ENCODE results near the gene SERPINB6. TPM values are rescaled to one million over a fixed set of nuclear protein-coding genes. Genes with fewer than 3 reads are reported as not detected.

The SERPINB6 gene
- total and polyA plus RNA-seq, 9 of the 15 experiments (the other 6 are each of a cell fraction or from before 2014, with no cell fraction given): 86.6 to 211 (median 143) TPM

DNA sequence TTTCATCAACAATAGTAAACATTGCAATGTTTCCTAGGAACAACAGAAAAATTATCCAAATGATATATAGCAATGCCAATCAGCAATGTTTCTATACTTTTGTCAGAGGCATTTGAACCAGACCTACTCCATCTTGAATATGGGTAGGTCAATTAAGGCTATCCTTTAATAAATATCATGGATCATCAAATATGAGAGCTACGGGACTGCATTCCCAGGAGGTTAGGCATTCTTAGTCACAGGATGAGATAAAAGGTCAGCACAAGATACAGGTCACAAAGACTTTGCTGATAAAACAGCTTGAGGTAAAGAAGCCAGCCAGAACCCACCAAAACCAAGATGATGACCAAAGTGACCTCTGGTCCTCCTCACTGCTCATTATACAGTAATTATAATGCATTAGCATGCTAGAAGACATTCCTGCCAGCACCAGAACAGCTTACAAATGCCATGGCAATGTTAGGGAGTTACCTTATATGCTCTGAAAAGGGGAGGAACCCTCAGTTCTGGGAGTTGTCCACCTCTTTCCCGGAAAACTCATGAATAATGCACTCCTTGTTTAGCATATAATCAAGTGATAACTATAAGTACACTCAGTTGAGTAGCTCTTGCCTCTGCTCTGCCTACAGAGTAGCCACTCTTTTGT, 8.6 kb upstream of the SERPINB6 start (continued):
- TF ChIP-seq SIRT6 (IDR thresholded peaks at IDR 0.05; ENCODE audit: low read depth, low read length): no peak
- peak; percentile 97 for TF ChIP-seq PTRF (tag; IDR thresholded peaks at IDR 0.05)
- TF ChIP-seq EWSR1 (IDR thresholded peaks at IDR 0.05; ENCODE audit: borderline replicate concordance, low read depth, partially characterized antibody): no peak
- TF ChIP-seq ZNF77 (CRISPR knock-in tag; IDR thresholded peaks at IDR 0.05): no peak
- no peak for TF ChIP-seq NFYB (IDR thresholded peaks at IDR 0.05; ENCODE audit: extremely low read depth, insufficient read length)
- no peak for TF ChIP-seq SNIP1 (IDR thresholded peaks at IDR 0.05; ENCODE audit: low read depth)
- TF ChIP-seq LCOR (CRISPR knock-in tag; IDR thresholded peaks at IDR 0.05): no peak
- no peak for TF ChIP-seq CEBPG (CRISPR knock-in tag; IDR thresholded peaks at IDR 0.05)
- TF ChIP-seq CEBPG (tag; conservative IDR thresholded peaks at IDR 0.05 in 1 of 2, IDR thresholded peaks at IDR 0.05 in 1 of 2): no peak
- TF ChIP-seq ZBTB7A (IDR thresholded peaks at IDR 0.05; ENCODE audit: borderline replicate concordance, control insufficient read depth, low read depth, low read length): no peak
- TF ChIP-seq, protein P1, sequence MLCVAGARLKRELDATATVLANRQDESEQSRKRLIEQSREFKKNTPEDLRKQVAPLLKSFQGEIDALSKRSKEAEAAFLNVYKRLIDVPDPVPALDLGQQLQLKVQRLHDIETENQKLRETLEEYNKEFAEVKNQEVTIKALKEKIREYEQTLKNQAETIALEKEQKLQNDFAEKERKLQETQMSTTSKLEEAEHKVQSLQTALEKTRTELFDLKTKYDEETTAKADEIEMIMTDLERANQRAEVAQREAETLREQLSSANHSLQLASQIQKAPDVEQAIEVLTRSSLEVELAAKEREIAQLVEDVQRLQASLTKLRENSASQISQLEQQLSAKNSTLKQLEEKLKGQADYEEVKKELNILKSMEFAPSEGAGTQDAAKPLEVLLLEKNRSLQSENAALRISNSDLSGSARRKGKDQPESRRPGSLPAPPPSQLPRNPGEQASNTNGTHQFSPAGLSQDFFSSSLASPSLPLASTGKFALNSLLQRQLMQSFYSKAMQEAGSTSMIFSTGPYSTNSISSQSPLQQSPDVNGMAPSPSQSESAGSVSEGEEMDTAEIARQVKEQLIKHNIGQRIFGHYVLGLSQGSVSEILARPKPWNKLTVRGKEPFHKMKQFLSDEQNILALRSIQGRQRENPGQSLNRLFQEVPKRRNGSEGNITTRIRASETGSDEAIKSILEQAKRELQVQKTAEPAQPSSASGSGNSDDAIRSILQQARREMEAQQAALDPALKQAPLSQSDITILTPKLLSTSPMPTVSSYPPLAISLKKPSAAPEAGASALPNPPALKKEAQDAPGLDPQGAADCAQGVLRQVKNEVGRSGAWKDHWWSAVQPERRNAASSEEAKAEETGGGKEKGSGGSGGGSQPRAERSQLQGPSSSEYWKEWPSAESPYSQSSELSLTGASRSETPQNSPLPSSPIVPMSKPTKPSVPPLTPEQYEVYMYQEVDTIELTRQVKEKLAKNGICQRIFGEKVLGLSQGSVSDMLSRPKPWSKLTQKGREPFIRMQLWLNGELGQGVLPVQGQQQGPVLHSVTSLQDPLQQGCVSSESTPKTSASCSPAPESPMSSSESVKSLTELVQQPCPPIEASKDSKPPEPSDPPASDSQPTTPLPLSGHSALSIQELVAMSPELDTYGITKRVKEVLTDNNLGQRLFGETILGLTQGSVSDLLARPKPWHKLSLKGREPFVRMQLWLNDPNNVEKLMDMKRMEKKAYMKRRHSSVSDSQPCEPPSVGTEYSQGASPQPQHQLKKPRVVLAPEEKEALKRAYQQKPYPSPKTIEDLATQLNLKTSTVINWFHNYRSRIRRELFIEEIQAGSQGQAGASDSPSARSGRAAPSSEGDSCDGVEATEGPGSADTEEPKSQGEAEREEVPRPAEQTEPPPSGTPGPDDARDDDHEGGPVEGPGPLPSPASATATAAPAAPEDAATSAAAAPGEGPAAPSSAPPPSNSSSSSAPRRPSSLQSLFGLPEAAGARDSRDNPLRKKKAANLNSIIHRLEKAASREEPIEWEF (CRISPR knock-in tag; IDR thresholded peaks at IDR 0.05): peak; percentile 92; the same call in 1 of the 2 replicates
- no peak for TF ChIP-seq ZNF143 (CRISPR knock-in tag; IDR thresholded peaks at IDR 0.05)
- peak; percentile 61; the same call in 1 of the 2 replicates for TF ChIP-seq E2F3 (CRISPR knock-in tag; IDR thresholded peaks at IDR 0.05)
- no peak for TF ChIP-seq ADNP (tag; IDR thresholded peaks at IDR 0.05)
- TF ChIP-seq, protein P2, sequence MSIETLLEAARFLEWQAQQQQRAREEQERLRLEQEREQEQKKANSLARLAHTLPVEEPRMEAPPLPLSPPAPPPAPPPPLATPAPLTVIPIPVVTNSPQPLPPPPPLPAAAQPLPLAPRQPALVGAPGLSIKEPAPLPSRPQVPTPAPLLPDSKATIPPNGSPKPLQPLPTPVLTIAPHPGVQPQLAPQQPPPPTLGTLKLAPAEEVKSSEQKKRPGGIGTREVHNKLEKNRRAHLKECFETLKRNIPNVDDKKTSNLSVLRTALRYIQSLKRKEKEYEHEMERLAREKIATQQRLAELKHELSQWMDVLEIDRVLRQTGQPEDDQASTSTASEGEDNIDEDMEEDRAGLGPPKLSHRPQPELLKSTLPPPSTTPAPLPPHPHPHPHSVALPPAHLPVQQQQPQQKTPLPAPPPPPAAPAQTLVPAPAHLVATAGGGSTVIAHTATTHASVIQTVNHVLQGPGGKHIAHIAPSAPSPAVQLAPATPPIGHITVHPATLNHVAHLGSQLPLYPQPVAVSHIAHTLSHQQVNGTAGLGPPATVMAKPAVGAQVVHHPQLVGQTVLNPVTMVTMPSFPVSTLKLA (conservative IDR thresholded peaks at IDR 0.05): peak in 1 of 2 experiments; percentile 23; a peak in 1 of 4 replicates
- TF ChIP-seq CBX2 (IDR thresholded peaks at IDR 0.05; ENCODE audit: insufficient read depth, low read length, poor library complexity, severe bottlenecking): no peak
- TF ChIP-seq ZNF175 (CRISPR knock-in tag; IDR thresholded peaks at IDR 0.05; ENCODE audit: low read depth): peak; percentile 96

Measured in K562 (cell line).